ENCODE measurements around the gene CYP39A1. TPM values are rescaled to one million over a fixed set of nuclear protein-coding genes. Genes with fewer than 3 reads are reported as not detected.

CYP39A1 gene
- total RNA-seq, 1 donor from 2014 or later = 5.4 TPM

- no peaks in the 10 kb centered on the region for H3K9me3 ChIP-seq
- peaks cover 8% of the 10 kb centered on the region for H3K4me1 ChIP-seq
- no peaks in the 10 kb centered on the region for H3K27me3 ChIP-seq
- no peak overlapping the region for H3K27ac ChIP-seq
- no peak overlapping the region for H3K4me3 ChIP-seq
- DNase-seq (ENCODE audit: extremely low spot score in 2 of 2) = no peak
- peaks cover 0 to 1% of the 10 kb centered on the region in 2 donors for H3K36me3 ChIP-seq
- intact Hi-C loops (cut with DNase I) = no loop called here
- TF ChIP-seq CTCF (IDR thresholded peaks at IDR 0.05) (no peak), POLR2A (IDR thresholded peaks at IDR 0.05) (no peak), POLR2AphosphoS5 (IDR thresholded peaks at IDR 0.05; ENCODE audit: insufficient read depth in 1 of 2, low read depth in 1 of 2) (no peak)
Observed at GRCh38 chr6:46657642-46658041, 5.0 kb upstream of the CYP39A1 start.

DNA sequence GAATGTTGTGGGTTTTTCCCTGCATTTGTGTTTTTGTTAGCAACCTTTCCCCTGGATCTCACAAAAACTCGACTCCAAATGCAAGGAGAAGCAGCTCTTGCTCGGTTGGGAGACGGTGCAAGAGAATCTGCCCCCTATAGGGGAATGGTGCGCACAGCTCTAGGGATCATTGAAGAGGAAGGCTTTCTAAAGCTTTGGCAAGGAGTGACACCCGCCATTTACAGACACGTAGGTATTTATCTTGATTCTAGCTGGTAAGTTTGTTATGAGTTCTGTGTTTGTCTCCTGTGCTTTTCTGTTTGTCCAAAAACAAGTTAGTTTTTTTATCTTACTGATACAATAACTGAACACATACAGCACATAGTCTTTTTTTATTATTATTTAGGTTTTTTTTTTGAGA is 3.2 kb upstream of the CYP39A1 start:
- H3K9me3 ChIP-seq = no peaks in the 10 kb centered on the region
- peaks cover 10% of the 10 kb centered on the region for H3K4me1 ChIP-seq
- intact Hi-C loops (cut with DNase I) = no loop called here
- no peaks in the 10 kb centered on the region for H3K27me3 ChIP-seq
- H3K27ac ChIP-seq = no peak overlapping the region
- TF ChIP-seq CTCF (IDR thresholded peaks at IDR 0.05) (no peak), POLR2A (IDR thresholded peaks at IDR 0.05) (no peak), POLR2AphosphoS5 (IDR thresholded peaks at IDR 0.05; ENCODE audit: insufficient read depth in 1 of 2, low read depth in 1 of 2) (no peak)
- no peaks in the 10 kb centered on the region for H3K36me3 ChIP-seq
- no peak overlapping the region for H3K4me3 ChIP-seq
- no peak for DNase-seq (ENCODE audit: extremely low spot score in 2 of 2)

DNA sequence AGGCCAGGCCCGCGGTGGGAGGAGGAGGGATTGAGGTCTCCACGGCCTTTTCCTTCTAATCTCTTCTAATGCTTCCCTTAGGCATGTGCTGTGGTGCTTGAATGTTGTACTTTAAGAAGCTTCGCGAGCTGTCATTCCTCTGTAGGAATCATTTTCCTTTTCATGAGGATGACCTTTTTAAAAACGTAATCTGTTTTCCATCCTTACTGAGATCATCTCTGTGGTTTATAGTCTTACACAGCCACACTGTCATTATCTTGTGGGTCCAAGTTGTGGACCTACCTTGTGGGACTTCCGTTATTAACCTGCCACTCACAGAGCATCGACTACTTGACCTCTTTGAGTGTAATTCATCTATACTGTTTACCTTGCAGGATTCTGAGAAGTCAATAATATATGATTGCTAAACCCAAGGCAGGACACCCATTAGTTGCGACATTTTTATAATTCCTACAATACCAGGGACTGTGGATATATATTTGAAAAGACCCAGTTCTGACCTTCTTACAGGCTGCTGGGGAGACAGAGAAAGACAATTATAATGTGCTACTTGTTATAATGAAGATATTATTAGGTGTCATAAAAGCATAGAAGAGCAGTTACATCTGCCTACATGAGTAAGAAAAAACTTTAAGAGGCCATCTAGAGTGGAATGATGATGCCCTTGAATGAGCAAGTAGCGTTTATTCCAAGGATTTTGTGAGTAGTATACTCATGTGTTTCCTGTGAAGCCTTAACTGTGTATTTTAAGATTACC is 999 bp upstream of the CYP39A1 start:
- Histone ChIP-seq H3K27me3 (no peaks in the 10 kb centered on the region), H3K9me3 (no peaks in the 10 kb centered on the region), H3K27ac (peak overlapping the region; percentile 87), H3K4me1 (peaks cover 14% of the 10 kb centered on the region), H3K36me3 (no peaks in the 10 kb centered on the region), H3K4me3 (peak overlapping the region; percentile 74 to 91)
- intact Hi-C loops (cut with DNase I) = no loop called here
- no peak for DNase-seq (ENCODE audit: extremely low spot score in 2 of 2)
- TF ChIP-seq POLR2A (IDR thresholded peaks at IDR 0.05) (no peak), POLR2AphosphoS5 (IDR thresholded peaks at IDR 0.05; ENCODE audit: insufficient read depth in 1 of 2, low read depth in 1 of 2) (no peak), CTCF (IDR thresholded peaks at IDR 0.05) (no peak)

DNA sequence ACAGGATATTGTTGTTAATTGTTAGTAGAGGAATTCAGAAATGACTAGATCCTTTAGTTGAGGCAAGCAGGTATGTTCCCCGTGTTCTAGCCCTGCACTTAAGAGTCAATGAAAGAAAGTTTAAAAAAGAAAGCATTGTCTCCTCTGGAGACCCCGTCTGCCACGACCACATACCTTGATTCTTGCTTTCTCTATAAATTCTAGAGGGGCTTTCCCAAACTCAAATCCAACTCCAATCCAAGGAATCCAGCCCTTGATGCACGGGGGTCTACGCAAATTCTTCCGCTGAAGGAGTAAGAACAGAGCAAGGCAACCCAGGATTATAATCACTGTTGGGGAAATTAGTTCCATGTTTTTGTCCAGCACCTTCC is 401 bp downstream of the CYP39A1 start:
- intact Hi-C loops (cut with DNase I) = no loop called here
- no peak for DNase-seq (ENCODE audit: extremely low spot score in 2 of 2)

More for the DNA sequence above, 401 bp downstream of the CYP39A1 start:
- peak overlapping the region; percentile 87 for H3K27ac ChIP-seq
- no peaks in the 10 kb centered on the region for H3K36me3 ChIP-seq
- peaks cover 14% of the 10 kb centered on the region for H3K4me1 ChIP-seq
- H3K27me3 ChIP-seq = no peaks in the 10 kb centered on the region
- peak overlapping the region; percentile 74 to 91 for H3K4me3 ChIP-seq
- no peaks in the 10 kb centered on the region for H3K9me3 ChIP-seq
- TF ChIP-seq POLR2AphosphoS5 (IDR thresholded peaks at IDR 0.05; ENCODE audit: insufficient read depth in 1 of 2, low read depth in 1 of 2) (no peak), CTCF (IDR thresholded peaks at IDR 0.05) (no peak), POLR2A (IDR thresholded peaks at IDR 0.05) (no peak)

Data from vagina (tissue), 2 donors.